SKM-1 (cell line): ENCODE results near the gene USH1C.

ENCODE experiments used
- DNase-seq: peaks from one replicate; lab custom pipeline; 2025; ENCODE audit not compliant: unreplicated experiment; lab: John Stamatoyannopoulos, UW

Gene USH1C

GRCh38 chr11:17508791-17509190 lies 35.4 kb downstream of the USH1C start:
- no peak for DNase-seq

GRCh38 chr11:17508306-17508705 lies 35.9 kb downstream of the USH1C start:
- no peak for DNase-seq

- no peak for DNase-seq
Measured at GRCh38 chr11:17507773-17508172, 36.4 kb downstream of the USH1C start.

- DNase-seq = no peak
Measured at GRCh38 chr11:17506942-17507341, 37.3 kb downstream of the USH1C start.

GRCh38 chr11:17506314-17506713 lies 37.9 kb downstream of the USH1C start:
- no peak for DNase-seq

- no peak for DNase-seq
Measured at GRCh38 chr11:17505146-17505545, 39.1 kb downstream of the USH1C start.

GRCh38 chr11:17504330-17505107 lies 39.7 kb downstream of the USH1C start:
- peak; percentile 17 for DNase-seq

- no peak for DNase-seq
Measured at GRCh38 chr11:17502630-17503029, 41.6 kb downstream of the USH1C start.

- DNase-seq = no peak
Measured at GRCh38 chr11:17500673-17501072, 43.5 kb downstream of the USH1C start.

- DNase-seq = no peak
Measured at GRCh38 chr11:17498475-17498874, 45.7 kb downstream of the USH1C start.

GRCh38 chr11:17498058-17498457 lies 46.2 kb downstream of the USH1C start:
- no peak for DNase-seq

GRCh38 chr11:17496406-17496805 lies 47.8 kb downstream of the USH1C start:
- no peak for DNase-seq

- DNase-seq = no peak
Measured at GRCh38 chr11:17494019-17494418, 50.2 kb downstream of the USH1C start.

GRCh38 chr11:17490938-17491337 lies 53.3 kb downstream of the USH1C start:
- no peak for DNase-seq

GRCh38 chr11:17490232-17490631 lies 54.0 kb downstream of the USH1C start:
- DNase-seq = no peak

- no peak for DNase-seq
Measured at GRCh38 chr11:17489751-17490150, 54.5 kb downstream of the USH1C start.

- DNase-seq = no peak
Measured at GRCh38 chr11:17488563-17488962, 55.7 kb downstream of the USH1C start.

GRCh38 chr11:17486646-17487045 lies 57.6 kb downstream of the USH1C start:
- DNase-seq = no peak

GRCh38 chr11:17483505-17483904 lies 60.7 kb downstream of the USH1C start:
- DNase-seq = no peak

GRCh38 chr11:17481905-17482304 lies 62.3 kb downstream of the USH1C start:
- no peak for DNase-seq

- no peak for DNase-seq
Measured at GRCh38 chr11:17479284-17480214, 64.7 kb downstream of the USH1C start.

GRCh38 chr11:17478070-17478469 lies 66.1 kb downstream of the USH1C start:
- DNase-seq = no peak
